Activated CD4-positive, alpha-beta T cell treated with anti-CD3 and anti-CD28 coated beads for 36 hours (primary cell): ENCODE data around the gene BUB1B. TPM values are rescaled to one million over a fixed set of nuclear protein-coding genes. Genes with fewer than 3 reads are reported as not detected.

Experiments used
- ATAC-seq: fragments of 200-7000 bp; cut with Tn5 transposase; one replicate; pipeline ENCODE4 v1.10.0; 2021; ENCODE audit warnings: mild to moderate bottlenecking, moderate library complexity
- CTCF ChIA-PET: fragments of 350-600 bp; sonication (Branson Sonifier 250); formaldehyde crosslinking; loops from one replicate; lab custom pipeline; 2021; ENCODE audit warnings: antibody characterized with exemption; lab: Charles Lee
- POLR2A ChIA-PET: fragments of 350-600 bp; sonication (Branson Sonifier 250); formaldehyde crosslinking; loops from one replicate; lab custom pipeline; 2021; ENCODE audit warnings: antibody characterized with exemption, inconsistent platforms; lab: Charles Lee
- DNase-seq: peaks from one replicate; pipeline ENCODE4 v3.0.0-alpha.2; 2020
- H3K27ac Mint-ChIP-seq: one replicate; pipeline ENCODE4 v1.8.0; 2021; ENCODE audit warnings: mixed read lengths
- H3K27me3 Mint-ChIP-seq: one replicate; pipeline ENCODE4 v1.8.0; 2021; ENCODE audit warnings: mixed read lengths
- H3K36me3 Mint-ChIP-seq: one replicate; pipeline ENCODE4 v1.8.0; 2021; ENCODE audit warnings: low read depth, mixed read lengths
- H3K4me1 Mint-ChIP-seq: one replicate; pipeline ENCODE4 v1.8.0; 2021; ENCODE audit warnings: mixed read lengths
- H3K4me3 Mint-ChIP-seq: one replicate; pipeline ENCODE4 v1.8.0; 2021; ENCODE audit warnings: mild to moderate bottlenecking, moderate library complexity, mixed read lengths
- H3K9me3 Mint-ChIP-seq: one replicate; pipeline ENCODE4 v1.8.0; 2021; ENCODE audit warnings: low read depth, mixed read lengths
- intact Hi-C, 2 experiments: fragments of 100-400 bp; cut with DNase I in 1 of 2; cut with micrococcal nuclease in 1 of 2; formaldehyde crosslinking; loops; one replicate each; pipeline versions ENCODE4 v1.14.2 to v1.15.1; 2022 to 2024; cut with DNase I, micrococcal nuclease
- total RNA-seq, 2 experiments: library from RNA; stranded (reverse); gene quantifications; one replicate each; pipeline ENCODE4 v1.2.3, GENCODE V29; 2021

Gene BUB1B
- total RNA-seq, 2 experiments from 2014 or later, result 95.3 to 99.5 TPM

DNA sequence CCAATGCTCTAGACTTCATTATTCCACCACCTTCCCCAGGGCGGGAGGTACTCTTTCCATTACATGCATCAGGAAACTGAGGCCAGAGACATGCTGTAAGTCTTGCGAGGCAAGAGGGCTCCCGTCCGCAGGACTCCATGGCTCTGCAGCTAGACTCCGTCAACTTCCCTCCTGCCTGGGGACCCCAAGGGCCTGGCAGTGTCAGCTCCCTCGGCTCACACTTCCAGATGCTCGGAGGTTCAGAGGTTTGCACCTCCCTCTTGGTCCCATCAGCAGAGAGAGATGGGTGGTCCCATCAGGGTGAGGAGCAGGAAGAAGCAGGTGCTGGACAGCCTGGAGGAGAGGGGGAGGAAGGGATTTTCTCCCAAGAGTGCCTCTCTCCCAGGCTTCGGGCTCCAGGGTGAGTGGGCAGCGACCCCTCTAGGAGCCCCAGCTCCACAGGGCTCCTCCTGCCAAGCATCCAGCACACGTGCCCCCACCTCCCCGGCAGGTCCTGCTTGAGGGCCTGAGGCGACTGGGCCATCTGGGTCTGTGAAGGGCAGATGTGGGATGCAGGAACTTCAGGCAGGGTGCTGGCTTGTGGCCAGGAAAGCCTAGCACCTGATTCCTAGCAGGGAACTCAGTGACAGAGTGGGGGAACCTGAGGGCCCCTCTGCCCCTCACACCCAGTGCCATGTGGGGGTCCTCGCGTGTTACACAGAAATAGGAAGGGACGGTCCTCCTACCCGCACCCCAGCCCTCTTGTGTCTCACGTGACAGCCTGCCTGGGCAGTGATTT is 87.3 kb downstream of the BUB1B start:
- Mint-ChIP-seq H3K4me3 (no peak overlapping the region), H3K9me3 (no peaks in the 10 kb centered on the region), H3K27me3 (peaks cover 18% of the 10 kb centered on the region), H3K36me3 (no peaks in the 10 kb centered on the region), H3K4me1 (peaks cover 4% of the 10 kb centered on the region), H3K27ac (no peak overlapping the region)
- no peak for DNase-seq
- ATAC-seq, result no peak
- POLR2A ChIA-PET, result no interaction called here
- intact Hi-C loops, result no loop called here
- CTCF ChIA-PET, result interaction anchor here (1.2 to 2.5 kb wide), 3 partner anchors 25 to 27 kb away, joined by 3 to 9 read pairs (median 6); no protein-coding TSS in a partner anchor

GRCh38 chr15:40249477-40250303 is 88.8 kb downstream of the BUB1B start:
- H3K36me3 Mint-ChIP-seq, result no peaks in the 10 kb centered on the region
- no peaks in the 10 kb centered on the region for H3K9me3 Mint-ChIP-seq
- H3K4me3 Mint-ChIP-seq, result no peak overlapping the region
- peaks cover 6% of the 10 kb centered on the region for H3K4me1 Mint-ChIP-seq
- DNase-seq (no peak), ATAC-seq (no peak)
- ChIA-PET POLR2A (no interaction called here), CTCF (interaction anchor here (0.5 to 2.5 kb wide), 6 partner anchors 11 to 49 kb away, joined by 3 to 9 read pairs (median 4); partner anchors contain the start of gene PAK6)
- intact Hi-C loops, result no loop called here
- H3K27ac Mint-ChIP-seq, result no peak overlapping the region
- H3K27me3 Mint-ChIP-seq, result peaks cover 27% of the 10 kb centered on the region

GRCh38 chr15:40250304-40250656 is 89.4 kb downstream of the BUB1B start:
- ChIA-PET POLR2A (no interaction called here), CTCF (interaction anchor here (0.6 to 2.5 kb wide), 5 partner anchors 11 to 33 kb away, joined by 3 to 9 read pairs (median 4); partner anchors contain the start of gene PAK6)
- no peak for ATAC-seq
- Mint-ChIP-seq H3K4me1 (peaks cover 6% of the 10 kb centered on the region), H3K36me3 (no peaks in the 10 kb centered on the region), H3K4me3 (no peak overlapping the region), H3K9me3 (no peaks in the 10 kb centered on the region), H3K27ac (no peak overlapping the region), H3K27me3 (peaks cover 27% of the 10 kb centered on the region)
- intact Hi-C loops, result no loop called here
- DNase-seq, result no peak

GRCh38 chr15:40250771-40251483 is 90.1 kb downstream of the BUB1B start:
- Mint-ChIP-seq H3K27ac (no peak overlapping the region), H3K36me3 (no peaks in the 10 kb centered on the region), H3K4me1 (peaks cover 6% of the 10 kb centered on the region), H3K4me3 (no peak overlapping the region), H3K27me3 (peaks cover 27% of the 10 kb centered on the region), H3K9me3 (no peaks in the 10 kb centered on the region)
- no peak for DNase-seq
- POLR2A ChIA-PET, result no interaction called here
- CTCF ChIA-PET, result interaction anchor here (0.5 to 2.5 kb wide), 6 partner anchors 17 to 366 kb away, joined by 3 to 9 read pairs (median 3); no protein-coding TSS in a partner anchor
- intact Hi-C loops, result no loop called here
- ATAC-seq, result no peak

GRCh38 chr15:40251486-40252140 is 90.7 kb downstream of the BUB1B start:
- ChIA-PET CTCF (interaction anchor here (0.5 to 0.6 kb wide), 2 partner anchors 85 to 367 kb away, joined by 3 read pairs; no protein-coding TSS in a partner anchor), POLR2A (no interaction called here)
- ATAC-seq, result no peak
- Mint-ChIP-seq H3K36me3 (no peaks in the 10 kb centered on the region), H3K9me3 (no peaks in the 10 kb centered on the region), H3K27ac (no peak overlapping the region), H3K4me1 (peaks cover 6% of the 10 kb centered on the region), H3K4me3 (no peak overlapping the region), H3K27me3 (peaks cover 27% of the 10 kb centered on the region)
- intact Hi-C loops, result no loop called here
- DNase-seq, result no peak

- ATAC-seq, result no peak
- ChIA-PET POLR2A (no interaction called here), CTCF (interaction anchor here (1.1 kb wide), 1 partner anchor 23 kb away, joined by 5 read pairs; no protein-coding TSS in a partner anchor)
- no peaks in the 10 kb centered on the region for H3K36me3 Mint-ChIP-seq
- intact Hi-C loops, result no loop called here
- no peak overlapping the region for H3K4me3 Mint-ChIP-seq
- no peak for DNase-seq
- H3K27me3 Mint-ChIP-seq, result peaks cover 27% of the 10 kb centered on the region
- H3K9me3 Mint-ChIP-seq, result no peaks in the 10 kb centered on the region
- H3K27ac Mint-ChIP-seq, result no peak overlapping the region
- peaks cover 6% of the 10 kb centered on the region for H3K4me1 Mint-ChIP-seq
These were observed 91.2 kb downstream of the BUB1B start for GRCh38 chr15:40252141-40252437.

DNA sequence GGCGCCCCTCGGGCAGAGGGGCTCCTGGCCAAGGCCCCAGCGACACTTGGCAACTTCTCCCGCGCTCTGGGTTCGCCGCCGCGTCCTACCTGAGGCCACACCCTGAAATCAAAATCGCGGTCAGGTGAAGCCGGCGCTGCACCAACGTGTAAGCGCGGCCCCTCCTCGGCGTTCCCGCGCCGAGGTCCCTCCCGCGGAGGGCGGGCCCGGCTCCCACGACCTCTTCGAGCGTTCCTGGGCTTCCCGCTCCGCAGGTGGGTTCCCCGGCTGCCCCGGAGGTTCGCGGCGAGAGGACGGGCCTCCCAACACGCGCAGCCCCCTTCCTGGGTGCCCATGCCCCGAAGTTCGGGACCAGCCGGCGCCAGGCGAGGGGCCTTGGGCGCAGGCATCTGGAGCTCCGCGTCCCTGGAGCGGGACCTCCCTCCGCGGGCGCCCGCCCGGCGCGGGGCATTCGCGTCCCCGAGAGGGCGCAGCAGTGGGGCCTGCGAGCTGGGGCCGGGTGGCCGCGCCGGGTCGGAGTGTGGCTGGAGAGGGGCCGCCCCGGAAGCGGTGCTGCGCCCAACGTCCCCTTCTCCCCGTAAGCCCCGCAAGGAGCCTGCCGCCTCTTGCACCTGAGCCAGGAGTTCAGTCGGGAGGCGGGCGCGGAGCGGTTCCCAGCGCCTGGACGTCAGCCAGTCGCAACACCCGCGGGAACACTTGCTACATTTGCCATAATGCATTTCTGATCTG is 91.7 kb downstream of the BUB1B start:
- intact Hi-C loops, result no loop called here
- no peaks in the 10 kb centered on the region for H3K36me3 Mint-ChIP-seq
- peak overlapping the region; percentile 52 for H3K4me3 Mint-ChIP-seq
- peaks cover 6% of the 10 kb centered on the region for H3K4me1 Mint-ChIP-seq
- peak; percentile 49 for ATAC-seq
- peaks cover 27% of the 10 kb centered on the region for H3K27me3 Mint-ChIP-seq
- peak; percentile 34 for DNase-seq
- no peaks in the 10 kb centered on the region for H3K9me3 Mint-ChIP-seq
- CTCF ChIA-PET, result interaction anchor here (1.1 kb wide), 1 partner anchor 22 kb away, joined by 5 read pairs; no protein-coding TSS in a partner anchor
- H3K27ac Mint-ChIP-seq, result no peak overlapping the region
- POLR2A ChIA-PET, result no interaction called here

GRCh38 chr15:40253167-40253790 is 92.4 kb downstream of the BUB1B start:
- Mint-ChIP-seq H3K27me3 (peaks cover 27% of the 10 kb centered on the region), H3K4me1 (peaks cover 6% of the 10 kb centered on the region), H3K27ac (no peak overlapping the region), H3K9me3 (no peaks in the 10 kb centered on the region), H3K36me3 (no peaks in the 10 kb centered on the region), H3K4me3 (peak overlapping the region; percentile 52)
- ATAC-seq (peak; percentile 35), DNase-seq (no peak)
- CTCF ChIA-PET, result interaction anchor here (1.1 kb wide), 2 partner anchors 21 to 22 kb away, joined by 4 to 5 read pairs; no protein-coding TSS in a partner anchor
- POLR2A ChIA-PET, result interaction anchor here (0.6 kb wide), 1 partner anchor 69 kb away, joined by 5 read pairs; no protein-coding TSS in a partner anchor
- intact Hi-C loops, result no loop called here

- Mint-ChIP-seq H3K27me3 (peaks cover 27% of the 10 kb centered on the region), H3K27ac (no peak overlapping the region), H3K4me3 (no peak overlapping the region), H3K9me3 (no peaks in the 10 kb centered on the region), H3K36me3 (no peaks in the 10 kb centered on the region), H3K4me1 (peaks cover 6% of the 10 kb centered on the region)
- DNase-seq (no peak), ATAC-seq (no peak)
- ChIA-PET CTCF (interaction anchor here (0.7 to 1.9 kb wide), 8 partner anchors 20 to 217 kb away, joined by 3 to 8 read pairs (median 4); no protein-coding TSS in a partner anchor), POLR2A (no interaction called here)
- intact Hi-C loops, result no loop called here
These were observed 93.6 kb downstream of the BUB1B start for GRCh38 chr15:40254452-40254851.

DNA sequence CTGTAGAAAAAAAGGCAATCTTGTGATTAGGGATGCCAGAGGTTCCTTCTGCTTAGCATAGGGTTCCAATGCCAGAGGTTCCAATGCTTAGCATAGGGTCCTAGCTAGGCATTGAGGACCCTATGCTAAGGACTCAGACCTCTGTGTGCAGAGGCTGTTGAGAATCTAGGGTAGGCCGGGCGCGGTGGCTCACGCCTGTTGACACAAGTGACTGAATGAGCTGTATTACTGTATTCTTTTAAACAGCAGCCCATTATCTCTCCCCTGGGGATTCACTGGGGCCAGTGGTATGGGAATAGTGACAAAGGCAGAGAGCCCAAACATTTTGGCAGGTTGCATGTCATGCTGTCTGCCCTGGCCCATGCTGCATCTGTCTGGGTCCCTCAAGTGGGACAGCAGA is 94.2 kb downstream of the BUB1B start:
- H3K4me1 Mint-ChIP-seq, result peaks cover 6% of the 10 kb centered on the region
- no peak for ATAC-seq
- ChIA-PET CTCF (interaction anchor here (0.6 to 2.2 kb wide), 8 partner anchors 8 to 217 kb away, joined by 3 to 12 read pairs (median 4); no protein-coding TSS in a partner anchor), POLR2A (no interaction called here)
- H3K27ac Mint-ChIP-seq, result no peak overlapping the region
- no peak for DNase-seq
- H3K4me3 Mint-ChIP-seq, result no peak overlapping the region
- H3K27me3 Mint-ChIP-seq, result peaks cover 27% of the 10 kb centered on the region
- H3K9me3 Mint-ChIP-seq, result no peaks in the 10 kb centered on the region
- H3K36me3 Mint-ChIP-seq, result no peaks in the 10 kb centered on the region
- intact Hi-C loops, result no loop called here
